Measurements from ENCODE around the gene ELMO2.
A peak's percentile ranks its signal among the peaks of the same experiment; 100 is the strongest.

ELMO2 gene

DNA sequence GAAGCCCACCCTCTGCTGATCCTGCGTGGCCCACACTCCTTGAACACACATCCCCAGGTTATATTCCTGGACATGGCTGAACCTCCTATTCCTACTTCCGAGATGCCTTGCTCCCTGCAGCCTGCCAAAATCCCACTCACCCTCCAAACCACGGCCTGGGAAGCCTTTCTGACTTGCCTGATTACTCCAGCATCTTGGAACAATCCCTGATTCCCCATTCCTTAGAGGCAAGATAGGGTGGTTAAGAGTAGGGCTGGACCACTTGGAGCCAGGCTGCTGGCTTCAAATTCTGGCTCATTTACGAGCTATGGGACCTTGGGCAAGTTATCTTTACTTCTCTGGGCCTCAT is 52.2 kb downstream of the ELMO2 start:
- TF ChIP-seq, protein P1, sequence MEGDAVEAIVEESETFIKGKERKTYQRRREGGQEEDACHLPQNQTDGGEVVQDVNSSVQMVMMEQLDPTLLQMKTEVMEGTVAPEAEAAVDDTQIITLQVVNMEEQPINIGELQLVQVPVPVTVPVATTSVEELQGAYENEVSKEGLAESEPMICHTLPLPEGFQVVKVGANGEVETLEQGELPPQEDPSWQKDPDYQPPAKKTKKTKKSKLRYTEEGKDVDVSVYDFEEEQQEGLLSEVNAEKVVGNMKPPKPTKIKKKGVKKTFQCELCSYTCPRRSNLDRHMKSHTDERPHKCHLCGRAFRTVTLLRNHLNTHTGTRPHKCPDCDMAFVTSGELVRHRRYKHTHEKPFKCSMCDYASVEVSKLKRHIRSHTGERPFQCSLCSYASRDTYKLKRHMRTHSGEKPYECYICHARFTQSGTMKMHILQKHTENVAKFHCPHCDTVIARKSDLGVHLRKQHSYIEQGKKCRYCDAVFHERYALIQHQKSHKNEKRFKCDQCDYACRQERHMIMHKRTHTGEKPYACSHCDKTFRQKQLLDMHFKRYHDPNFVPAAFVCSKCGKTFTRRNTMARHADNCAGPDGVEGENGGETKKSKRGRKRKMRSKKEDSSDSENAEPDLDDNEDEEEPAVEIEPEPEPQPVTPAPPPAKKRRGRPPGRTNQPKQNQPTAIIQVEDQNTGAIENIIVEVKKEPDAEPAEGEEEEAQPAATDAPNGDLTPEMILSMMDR (IDR thresholded peaks at IDR 0.05) = no peak
- no peak for DNase-seq
- Mint-ChIP-seq H3K27me3 (ENCODE audit: low read depth, poor library complexity) (no peaks in the 10 kb centered on the region), H3K4me1 (peaks cover 50% of the 10 kb centered on the region), H3K36me3 (ENCODE audit: low read depth) (peaks cover 16% of the 10 kb centered on the region), H3K9me3 (no peaks in the 10 kb centered on the region), H3K4me3 (no peak overlapping the region), H3K27ac (no peak overlapping the region)

DNA sequence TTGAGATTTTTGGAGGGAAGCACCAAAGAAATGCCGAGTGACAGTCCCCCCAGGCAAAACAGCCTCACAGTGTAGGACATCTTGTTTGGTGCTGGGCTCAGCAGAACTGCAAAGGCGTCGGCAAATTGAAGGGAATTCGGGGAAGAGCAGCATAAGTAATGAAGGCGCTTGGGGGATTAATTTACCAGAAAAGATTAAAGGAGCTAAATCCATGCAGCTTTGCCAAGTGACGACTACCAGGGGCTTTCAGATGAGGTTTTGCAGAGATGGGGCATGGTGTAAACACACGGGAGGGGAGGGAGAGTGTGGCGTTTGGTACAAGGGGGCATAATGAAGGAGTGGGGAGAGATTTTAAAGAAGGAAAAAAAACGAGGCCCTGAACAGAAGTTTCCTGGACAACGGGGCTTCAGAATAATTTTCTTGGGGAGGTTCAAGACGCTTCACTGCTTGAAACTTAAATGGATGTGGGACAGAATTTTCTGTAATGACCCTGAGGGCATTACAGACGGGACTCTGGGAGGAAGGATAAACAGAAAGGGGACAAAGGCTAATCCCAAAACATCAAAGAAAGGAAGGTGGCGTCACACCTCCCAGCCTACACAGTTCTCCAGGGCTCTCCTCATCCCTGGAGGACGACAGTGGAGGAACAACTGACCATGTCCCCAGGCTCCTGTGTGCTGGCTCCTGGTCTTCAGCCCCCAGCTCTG is 52.8 kb downstream of the ELMO2 start:
- Mint-ChIP-seq H3K4me1 (peaks cover 55% of the 10 kb centered on the region), H3K4me3 (no peak overlapping the region), H3K27ac (no peak overlapping the region), H3K27me3 (ENCODE audit: low read depth, poor library complexity) (no peaks in the 10 kb centered on the region), H3K36me3 (ENCODE audit: low read depth) (peaks cover 16% of the 10 kb centered on the region), H3K9me3 (no peaks in the 10 kb centered on the region)
- DNase-seq = no peak
- TF ChIP-seq, protein P1 (IDR thresholded peaks at IDR 0.05) = no peak

DNA sequence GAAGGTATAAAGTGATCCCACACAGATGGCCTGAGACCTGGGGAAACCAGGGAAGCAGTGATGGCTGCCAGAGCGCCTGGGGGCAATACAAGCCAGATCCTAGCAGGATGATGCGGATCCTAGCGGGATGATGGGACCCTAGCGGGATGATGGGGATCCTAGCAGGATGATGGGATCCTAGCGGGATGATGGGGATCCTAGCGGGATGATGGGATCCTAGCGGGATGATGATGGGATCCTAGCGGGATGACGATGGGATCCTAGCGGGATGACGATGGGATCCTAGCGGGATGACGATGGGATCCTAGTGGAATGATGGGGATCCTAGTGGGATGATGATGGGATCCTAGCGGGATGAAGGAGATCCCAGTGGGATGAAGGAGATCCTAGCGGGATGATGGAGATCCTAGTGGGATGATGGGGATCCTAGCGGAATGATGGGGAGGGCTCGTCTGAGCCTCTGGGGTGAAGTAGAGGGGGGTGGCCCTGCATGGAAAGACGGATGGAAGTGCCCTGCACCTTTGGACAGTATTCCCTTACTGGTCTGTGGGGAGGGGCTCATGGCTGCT is 54.0 kb downstream of the ELMO2 start:
- TF ChIP-seq, protein P1 (IDR thresholded peaks at IDR 0.05) = no peak
- no peaks in the 10 kb centered on the region for H3K9me3 Mint-ChIP-seq
- peaks cover 16% of the 10 kb centered on the region for H3K36me3 Mint-ChIP-seq (ENCODE audit: low read depth)
- H3K27ac Mint-ChIP-seq = no peak overlapping the region
- peaks cover 57% of the 10 kb centered on the region for H3K4me1 Mint-ChIP-seq
- H3K27me3 Mint-ChIP-seq (ENCODE audit: low read depth, poor library complexity) = no peaks in the 10 kb centered on the region
- H3K4me3 Mint-ChIP-seq = no peak overlapping the region
- no peak for DNase-seq

DNA sequence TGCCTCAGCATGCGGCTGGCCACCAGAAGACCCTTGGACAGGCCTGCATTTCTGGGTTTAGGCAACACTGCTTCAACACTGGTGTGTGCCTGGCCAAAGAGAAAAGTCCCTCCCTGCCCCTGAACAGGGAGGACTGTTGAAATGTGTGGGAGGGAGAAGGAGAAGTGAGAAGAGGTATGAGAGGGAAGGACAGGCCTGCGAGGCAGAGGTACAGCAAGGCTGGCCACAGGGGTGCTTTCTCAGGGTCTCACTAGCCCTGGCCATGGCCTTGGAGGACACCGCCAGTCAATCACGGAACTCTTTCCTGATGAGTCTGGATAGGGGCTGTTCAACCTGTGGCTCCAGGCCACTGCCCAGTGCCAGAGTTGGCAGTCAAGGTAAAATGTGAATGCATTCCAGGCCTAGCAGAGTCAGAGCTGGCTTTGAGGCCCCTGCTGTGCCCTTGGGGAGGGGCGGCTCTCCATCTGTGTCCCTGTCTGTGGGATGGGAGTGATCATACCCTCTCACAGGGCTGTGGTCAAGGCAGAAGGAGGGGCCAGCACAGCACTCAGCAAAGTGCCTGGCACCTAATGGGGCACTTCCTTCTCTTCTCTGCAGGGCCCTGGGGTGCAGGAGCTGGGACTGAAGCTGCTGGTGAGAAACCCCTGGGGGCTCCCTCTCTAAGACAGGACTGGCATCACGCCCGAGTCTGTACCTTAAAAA is 54.9 kb downstream of the ELMO2 start:
- H3K9me3 Mint-ChIP-seq = no peaks in the 10 kb centered on the region
- no peaks in the 10 kb centered on the region for H3K27me3 Mint-ChIP-seq (ENCODE audit: low read depth, poor library complexity)
- peaks cover 16% of the 10 kb centered on the region for H3K36me3 Mint-ChIP-seq (ENCODE audit: low read depth)
- DNase-seq = no peak
- TF ChIP-seq, protein P1 (IDR thresholded peaks at IDR 0.05) = no peak
- H3K4me3 Mint-ChIP-seq = no peak overlapping the region
- peaks cover 58% of the 10 kb centered on the region for H3K4me1 Mint-ChIP-seq
- H3K27ac Mint-ChIP-seq = peak overlapping the region; percentile 98

DNA sequence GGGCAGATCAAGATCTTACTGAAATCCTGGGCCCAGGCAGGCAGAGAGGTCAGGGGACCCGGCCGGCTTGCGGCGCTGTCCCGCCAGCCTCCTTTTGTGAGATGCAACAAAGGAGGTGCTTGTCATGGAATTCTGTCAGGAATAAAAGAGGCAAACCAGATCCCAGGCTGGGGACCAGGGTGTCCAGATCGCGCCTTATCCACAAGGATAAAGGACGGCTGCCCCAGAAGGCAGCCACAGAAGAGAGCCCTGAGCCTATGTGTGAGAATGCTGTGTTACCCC is 55.5 kb downstream of the ELMO2 start:
- Mint-ChIP-seq H3K36me3 (ENCODE audit: low read depth) (peaks cover 19% of the 10 kb centered on the region), H3K27me3 (ENCODE audit: low read depth, poor library complexity) (peaks cover 3% of the 10 kb centered on the region), H3K4me1 (peaks cover 55% of the 10 kb centered on the region), H3K4me3 (peak overlapping the region; percentile 73), H3K27ac (peak overlapping the region; percentile 98), H3K9me3 (no peaks in the 10 kb centered on the region)
- DNase-seq = no peak
- TF ChIP-seq, protein P1 (IDR thresholded peaks at IDR 0.05) = no peak

Data from nephron progenitor cell (in vitro differentiated cells).